A549 (cell line): ENCODE measurements around the gene TNNT2. TPM values are rescaled to one million over a fixed set of nuclear protein-coding genes. Genes with fewer than 3 reads are reported as not detected.

Experiments
- ATAC-seq, 2 experiments: fragments of 200-7000 bp in 1 of 2; fragments of >200 bp in 1 of 2; cut with Nextera tagmentation in 1 of 2; cut with Tn5 transposase in 1 of 2; 3 replicates each; pipeline versions ENCODE4 v1.8.0 to v1.9.1; 2018 to 2020; ENCODE audit warnings: mild to moderate bottlenecking in 1 of 2, moderate library complexity in 1 of 2
- CTCF ChIA-PET: fragments of 300-600 bp; sonication (Branson Sonifier 250); formaldehyde crosslinking; extraction: SDS; loops from one replicate; lab custom pipeline; 2021; ENCODE audit warnings: antibody characterized with exemption, inconsistent platforms; lab: Yijun Ruan, JAX
- POLR2A ChIA-PET: fragments of 350-600 bp; formaldehyde crosslinking; extraction: SDS; loops from one replicate; lab custom pipeline; 2021; ENCODE audit warnings: antibody characterized with exemption, inconsistent platforms; lab: Yijun Ruan, JAX
- DNase-seq, 2 experiments: peaks; one replicate each; pipeline versions ENCODE4 v3.0.0 to v3.0.0-alpha.2; 2011 to 2016; ENCODE audit warnings: low read depth in 1 of 2, low spot score in 1 of 2
- FAIRE-seq: peaks from 2 replicates; lab custom pipeline; 2011; peaks lifted over from hg19 to GRCh38; lab: Jason Lieb, UNC
- H3K27ac ChIP-seq, 2 experiments: fragments of >200 bp; sonication (Bioruptor Twin); formaldehyde crosslinking; 3 replicates each; pipeline ENCODE4 v1.5.1; 2016 to 2017
- H3K4me1 ChIP-seq: fragments of >200 bp; sonication (Bioruptor Twin); formaldehyde crosslinking; 3 replicates; pipeline ENCODE4 v1.6.1; 2016
- H3K4me2 ChIP-seq: fragments of >200 bp; sonication (Bioruptor Twin); formaldehyde crosslinking; 3 replicates; pipeline ENCODE4 v1.6.1; 2016
- H3K4me3 ChIP-seq: fragments of >200 bp; sonication (Bioruptor Twin); formaldehyde crosslinking; 3 replicates; pipeline ENCODE4 v1.5.1; 2016
- H3K9me3 ChIP-seq: fragments of >200 bp; sonication (Bioruptor Twin); formaldehyde crosslinking; 3 replicates; pipeline ENCODE4 v1.6.1; 2016
- BHLHE40 ChIP-seq: IDR thresholded peaks from 2 replicates; pipeline ENCODE4 v1.6.1; 2012; ENCODE audit warnings: low read depth, low read length, inconsistent platforms
- CHD4 ChIP-seq: fragments of 200-600 bp; sonication (generic); IDR thresholded peaks from 2 replicates; pipeline ENCODE4 v1.6.1; 2016; ENCODE audit warnings: antibody characterized with exemption, mild to moderate bottlenecking, borderline replicate concordance
- EHF ChIP-seq: fragments of 250-450 bp; sonication (Bioruptor Pico); IDR thresholded peaks from 2 replicates; pipeline ENCODE4 v1.5.0; 2020; ENCODE audit warnings: mild to moderate bottlenecking
- ESRRA ChIP-seq: fragments of 150-350 bp; IDR thresholded peaks from 2 replicates; pipeline ENCODE4 v1.6.1; 2014; ENCODE audit warnings: mild to moderate bottlenecking, low read length, borderline replicate concordance
- GATA3 ChIP-seq: IDR thresholded peaks from 2 replicates; pipeline ENCODE4 v1.6.1; 2012; ENCODE audit warnings: borderline replicate concordance
- HEYL ChIP-seq: fragments of 250-450 bp; sonication (Bioruptor Pico); IDR thresholded peaks from 2 replicates; pipeline ENCODE4 v1.8.0; 2021; ENCODE audit warnings: mild to moderate bottlenecking, moderate library complexity
- PHF8 ChIP-seq: fragments of 200-600 bp; sonication (generic); IDR thresholded peaks from 2 replicates; pipeline ENCODE4 v1.6.1; 2016; ENCODE audit warnings: low read depth, mild to moderate bottlenecking, antibody characterized with exemption, moderate library complexity, borderline replicate concordance
- POLR2AphosphoS2 ChIP-seq: conservative IDR thresholded peaks from 2 replicates; pipeline ENCODE4 v1.6.1; 2012; ENCODE audit warnings: low read length, improper control_type of control experiment, inconsistent platforms
- RCOR1 ChIP-seq: fragments of 150-350 bp; IDR thresholded peaks from 2 replicates; pipeline ENCODE4 v1.6.1; 2014; ENCODE audit warnings: antibody characterized with exemption, low read length, low read depth
- RFX5 ChIP-seq: fragments of 450-650 bp; IDR thresholded peaks from 2 replicates; pipeline ENCODE4 v1.7.1; 2014; ENCODE audit warnings: antibody characterized with exemption, mild to moderate bottlenecking, moderate library complexity
- SMC3 ChIP-seq: fragments of >200 bp; sonication (Bioruptor Twin); formaldehyde crosslinking; IDR thresholded peaks from 3 replicates; pipeline ENCODE4 v1.6.1; 2018; ENCODE audit warnings: inconsistent platforms
- SREBF2 ChIP-seq: fragments of 450-650 bp; IDR thresholded peaks from 2 replicates; pipeline ENCODE4 v1.6.1; 2014; ENCODE audit warnings: mild to moderate bottlenecking, moderate library complexity
- ZC3H11A ChIP-seq: fragments of 450-650 bp; IDR thresholded peaks from 2 replicates; pipeline ENCODE4 v1.6.1; 2014; ENCODE audit warnings: antibody characterized with exemption, mild to moderate bottlenecking
- WGBS: methylation state at CpG from one replicate; pipeline ENCODE4 v1.1.6; 2017; ENCODE audit errors: missing lambda C conversion rate; 5-methylcytosine and 5-hydroxymethylcytosine counted together
- polyA plus RNA-seq, 4 experiments: library from polyadenylated mRNA; depleted of rRNA in 3 of 4; stranded (reverse); fragments of >200 nt; fragmentation: RNase III in 1 of 4; extraction: RNeasy Plus Mini Kit Qiagen cat#74134 plus additional on column Dnase treatment in 1 of 4; gene quantifications; 2 replicates in 3 of 4; 3 replicates in 1 of 4; pipeline ENCODE4 v1.2.3, GENCODE V29; 2011 to 2017
- TF ChIP-seq, protein P1 (sequence below): fragments of 250-450 bp; sonication (Bioruptor Pico); IDR thresholded peaks from 2 replicates; pipeline ENCODE4 v1.5.0; 2020; ENCODE audit warnings: low read depth, mild to moderate bottlenecking, moderate library complexity
- TF ChIP-seq, protein P2 (sequence below): fragments of 250-450 bp; sonication (Bioruptor Pico); IDR thresholded peaks from 2 replicates; pipeline ENCODE4 v1.5.0; 2021; ENCODE audit warnings: mild to moderate bottlenecking, moderate library complexity, borderline replicate concordance
- TF ChIP-seq, protein P3 (sequence below): IDR thresholded peaks from 2 replicates; pipeline ENCODE4 v1.6.1; 2012; ENCODE audit warnings: low read depth, borderline replicate concordance
- TF ChIP-seq, protein P4 (sequence below): IDR thresholded peaks from 2 replicates; pipeline ENCODE4 v1.6.1; 2012
- TF ChIP-seq, protein P5 (sequence below): fragments of 200-600 bp; sonication (generic); IDR thresholded peaks from 2 replicates; pipeline ENCODE4 v1.6.1; 2016; ENCODE audit warnings: antibody characterized with exemption, mild to moderate bottlenecking, moderate library complexity

The TNNT2 gene
- polyA plus RNA-seq, 2 of the 4 experiments (the other 2 are of a cell fraction) = 0.09 TPM; not detected in 1

DNA sequence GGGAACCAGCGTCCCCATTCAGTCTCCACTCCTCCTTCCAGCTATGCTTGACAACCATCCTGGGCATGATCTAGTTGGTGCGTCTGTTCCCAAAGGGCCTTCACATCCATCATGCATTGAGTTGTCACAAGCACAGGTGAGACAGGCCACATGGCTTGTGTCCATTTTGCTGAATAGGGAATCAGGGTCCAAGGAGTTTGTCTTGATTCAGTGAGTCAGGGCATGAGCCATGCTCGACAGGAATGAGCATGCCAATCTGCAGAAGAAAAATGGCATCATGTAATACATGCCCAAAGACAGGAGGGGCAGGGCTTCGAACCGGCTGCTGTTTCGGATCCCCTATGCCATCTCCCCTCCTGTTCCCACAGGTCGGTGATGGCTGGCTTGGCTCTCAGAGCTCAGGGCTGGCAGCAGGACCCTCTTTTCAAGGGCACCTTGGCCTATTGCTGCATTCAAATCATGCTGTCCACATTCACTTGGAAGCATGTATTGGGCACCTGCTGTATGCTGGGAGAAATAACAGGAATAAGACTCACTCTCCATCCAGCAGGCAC lies 49.7 kb downstream of the TNNT2 start:
- POLR2A ChIA-PET = no interaction called here
- Histone ChIP-seq H3K4me2 (no peak overlapping the region), H3K9me3 (no peaks in the 10 kb centered on the region), H3K4me1 (no peaks in the 10 kb centered on the region), H3K4me3 (no peak overlapping the region), H3K27ac (no peak overlapping the region)
- TF ChIP-seq, protein P1, sequence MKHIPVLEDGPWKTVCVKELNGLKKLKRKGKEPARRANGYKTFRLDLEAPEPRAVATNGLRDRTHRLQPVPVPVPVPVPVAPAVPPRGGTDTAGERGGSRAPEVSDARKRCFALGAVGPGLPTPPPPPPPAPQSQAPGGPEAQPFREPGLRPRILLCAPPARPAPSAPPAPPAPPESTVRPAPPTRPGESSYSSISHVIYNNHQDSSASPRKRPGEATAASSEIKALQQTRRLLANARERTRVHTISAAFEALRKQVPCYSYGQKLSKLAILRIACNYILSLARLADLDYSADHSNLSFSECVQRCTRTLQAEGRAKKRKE (CRISPR knock-in tag) = no peak
- TF ChIP-seq, protein P2, sequence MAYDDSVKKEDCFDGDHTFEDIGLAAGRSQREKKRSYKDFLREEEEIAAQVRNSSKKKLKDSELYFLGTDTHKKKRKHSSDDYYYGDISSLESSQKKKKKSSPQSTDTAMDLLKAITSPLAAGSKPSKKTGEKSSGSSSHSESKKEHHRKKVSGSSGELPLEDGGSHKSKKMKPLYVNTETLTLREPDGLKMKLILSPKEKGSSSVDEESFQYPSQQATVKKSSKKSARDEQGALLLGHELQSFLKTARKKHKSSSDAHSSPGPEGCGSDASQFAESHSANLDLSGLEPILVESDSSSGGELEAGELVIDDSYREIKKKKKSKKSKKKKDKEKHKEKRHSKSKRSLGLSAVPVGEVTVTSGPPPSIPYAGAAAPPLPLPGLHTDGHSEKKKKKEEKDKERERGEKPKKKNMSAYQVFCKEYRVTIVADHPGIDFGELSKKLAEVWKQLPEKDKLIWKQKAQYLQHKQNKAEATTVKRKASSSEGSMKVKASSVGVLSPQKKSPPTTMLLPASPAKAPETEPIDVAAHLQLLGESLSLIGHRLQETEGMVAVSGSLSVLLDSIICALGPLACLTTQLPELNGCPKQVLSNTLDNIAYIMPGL (CRISPR knock-in tag) = no peak
- TF ChIP-seq POLR2AphosphoS2 (no peak), ZC3H11A (no peak), HEYL (CRISPR knock-in tag) (no peak), RCOR1 (no peak), EHF (CRISPR knock-in tag) (no peak), GATA3 (no peak), RFX5 (no peak), CHD4 (no peak), PHF8 (no peak), ESRRA (no peak), SREBF2 (no peak)
- TF ChIP-seq, protein P3, sequence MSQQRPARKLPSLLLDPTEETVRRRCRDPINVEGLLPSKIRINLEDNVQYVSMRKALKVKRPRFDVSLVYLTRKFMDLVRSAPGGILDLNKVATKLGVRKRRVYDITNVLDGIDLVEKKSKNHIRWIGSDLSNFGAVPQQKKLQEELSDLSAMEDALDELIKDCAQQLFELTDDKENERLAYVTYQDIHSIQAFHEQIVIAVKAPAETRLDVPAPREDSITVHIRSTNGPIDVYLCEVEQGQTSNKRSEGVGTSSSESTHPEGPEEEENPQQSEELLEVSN = no peak
- 72% methylated on average over 7 of the region's 7 CpGs for WGBS
- FAIRE-seq (no peak), ATAC-seq (no peak), DNase-seq (no peak)
- CTCF ChIA-PET = interaction anchor here (1.0 to 5.1 kb wide), 4 partner anchors 9 to 73 kb away, joined by 3 to 30 read pairs (median 12); no protein-coding TSS in a partner anchor

DNA sequence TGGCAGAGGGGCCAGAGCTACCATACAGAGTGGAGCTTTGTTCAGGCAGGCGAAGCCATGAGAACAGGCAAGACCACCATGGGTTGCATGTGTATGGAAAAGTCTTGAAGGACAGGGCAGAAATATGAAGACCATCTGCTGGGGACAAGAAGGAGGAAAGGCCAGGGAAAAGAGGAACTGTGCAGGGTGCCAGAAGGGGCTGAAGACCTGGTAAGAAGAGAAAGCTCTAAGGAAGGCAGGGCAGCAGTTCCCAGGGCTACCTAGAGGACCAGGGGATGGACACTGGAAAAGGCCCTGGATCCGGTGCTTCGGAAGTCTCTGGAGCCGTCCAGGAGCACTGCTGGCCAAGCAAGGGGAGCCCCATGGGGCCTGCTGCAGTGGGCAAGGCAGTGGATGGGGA lies 50.8 kb downstream of the TNNT2 start:
- WGBS = 56% methylated on average over 4 of the region's 4 CpGs
- no peak for ATAC-seq
- TF ChIP-seq, protein P4, sequence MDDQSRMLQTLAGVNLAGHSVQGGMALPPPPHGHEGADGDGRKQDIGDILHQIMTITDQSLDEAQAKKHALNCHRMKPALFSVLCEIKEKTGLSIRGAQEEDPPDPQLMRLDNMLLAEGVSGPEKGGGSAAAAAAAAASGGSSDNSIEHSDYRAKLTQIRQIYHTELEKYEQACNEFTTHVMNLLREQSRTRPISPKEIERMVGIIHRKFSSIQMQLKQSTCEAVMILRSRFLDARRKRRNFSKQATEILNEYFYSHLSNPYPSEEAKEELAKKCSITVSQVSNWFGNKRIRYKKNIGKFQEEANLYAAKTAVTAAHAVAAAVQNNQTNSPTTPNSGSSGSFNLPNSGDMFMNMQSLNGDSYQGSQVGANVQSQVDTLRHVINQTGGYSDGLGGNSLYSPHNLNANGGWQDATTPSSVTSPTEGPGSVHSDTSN = no peak
- no peak for TF ChIP-seq BHLHE40
- no peak for TF ChIP-seq RCOR1
- TF ChIP-seq, protein P5, sequence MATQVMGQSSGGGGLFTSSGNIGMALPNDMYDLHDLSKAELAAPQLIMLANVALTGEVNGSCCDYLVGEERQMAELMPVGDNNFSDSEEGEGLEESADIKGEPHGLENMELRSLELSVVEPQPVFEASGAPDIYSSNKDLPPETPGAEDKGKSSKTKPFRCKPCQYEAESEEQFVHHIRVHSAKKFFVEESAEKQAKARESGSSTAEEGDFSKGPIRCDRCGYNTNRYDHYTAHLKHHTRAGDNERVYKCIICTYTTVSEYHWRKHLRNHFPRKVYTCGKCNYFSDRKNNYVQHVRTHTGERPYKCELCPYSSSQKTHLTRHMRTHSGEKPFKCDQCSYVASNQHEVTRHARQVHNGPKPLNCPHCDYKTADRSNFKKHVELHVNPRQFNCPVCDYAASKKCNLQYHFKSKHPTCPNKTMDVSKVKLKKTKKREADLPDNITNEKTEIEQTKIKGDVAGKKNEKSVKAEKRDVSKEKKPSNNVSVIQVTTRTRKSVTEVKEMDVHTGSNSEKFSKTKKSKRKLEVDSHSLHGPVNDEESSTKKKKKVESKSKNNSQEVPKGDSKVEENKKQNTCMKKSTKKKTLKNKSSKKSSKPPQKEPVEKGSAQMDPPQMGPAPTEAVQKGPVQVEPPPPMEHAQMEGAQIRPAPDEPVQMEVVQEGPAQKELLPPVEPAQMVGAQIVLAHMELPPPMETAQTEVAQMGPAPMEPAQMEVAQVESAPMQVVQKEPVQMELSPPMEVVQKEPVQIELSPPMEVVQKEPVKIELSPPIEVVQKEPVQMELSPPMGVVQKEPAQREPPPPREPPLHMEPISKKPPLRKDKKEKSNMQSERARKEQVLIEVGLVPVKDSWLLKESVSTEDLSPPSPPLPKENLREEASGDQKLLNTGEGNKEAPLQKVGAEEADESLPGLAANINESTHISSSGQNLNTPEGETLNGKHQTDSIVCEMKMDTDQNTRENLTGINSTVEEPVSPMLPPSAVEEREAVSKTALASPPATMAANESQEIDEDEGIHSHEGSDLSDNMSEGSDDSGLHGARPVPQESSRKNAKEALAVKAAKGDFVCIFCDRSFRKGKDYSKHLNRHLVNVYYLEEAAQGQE = no peak
- TF ChIP-seq SMC3 = no peak
- TF ChIP-seq GATA3 = no peak
- ChIA-PET POLR2A (no interaction called here), CTCF (interaction anchor here (1.1 to 5.1 kb wide), 4 partner anchors 20 to 73 kb away, joined by 3 to 30 read pairs (median 12); no protein-coding TSS in a partner anchor)
- no peak for DNase-seq
- H3K4me2 ChIP-seq = no peak overlapping the region
- H3K4me1 ChIP-seq = no peaks in the 10 kb centered on the region
- no peak for FAIRE-seq
- H3K4me3 ChIP-seq = no peak overlapping the region
- no peaks in the 10 kb centered on the region for H3K9me3 ChIP-seq
- no peak overlapping the region for H3K27ac ChIP-seq
